ENCODE results near the gene REL.

DNA sequence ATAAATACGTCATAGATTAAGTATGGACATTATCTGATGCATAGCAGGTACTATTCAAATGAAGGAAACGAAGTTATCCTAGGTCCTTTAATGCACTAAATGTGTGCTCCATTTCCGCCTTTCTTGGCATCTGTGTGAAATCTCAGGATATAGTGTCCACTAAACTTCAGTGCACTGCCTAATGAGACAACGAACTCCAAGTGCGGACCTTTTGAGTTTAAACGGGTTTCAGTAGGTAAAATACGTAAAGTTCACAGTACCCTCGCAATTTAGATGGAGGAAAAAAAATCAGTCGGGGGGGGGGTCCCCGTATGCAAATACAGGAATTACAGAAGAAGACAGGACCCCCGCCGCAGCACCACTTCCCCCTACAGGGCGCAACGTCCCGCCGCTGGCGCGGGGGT, 729 bp upstream of the REL start:
- TF ChIP-seq TAF1 (IDR thresholded peaks at IDR 0.05; ENCODE audit: low read depth) (no peak), YY1 (IDR thresholded peaks at IDR 0.05; ENCODE audit: low read depth) (no peak), CEBPB (IDR thresholded peaks at IDR 0.05) (no peak), ZBTB7A (IDR thresholded peaks at IDR 0.05; ENCODE audit: low read depth) (no peak; the same call in 1 of the 2 replicates)
- TF ChIP-seq, protein P1, sequence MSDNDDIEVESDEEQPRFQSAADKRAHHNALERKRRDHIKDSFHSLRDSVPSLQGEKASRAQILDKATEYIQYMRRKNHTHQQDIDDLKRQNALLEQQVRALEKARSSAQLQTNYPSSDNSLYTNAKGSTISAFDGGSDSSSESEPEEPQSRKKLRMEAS (IDR thresholded peaks at IDR 0.05) = no peak
